T-cell (primary cell): Measurements from ENCODE around the gene SYNJ1. TPM values are rescaled to one million over a fixed set of nuclear protein-coding genes. Genes with fewer than 3 reads are reported as not detected.
A peak's percentile ranks its signal among the peaks of the same experiment; 100 is the strongest.
"Not testable (repeated sequence)": the region's sequence is repeated elsewhere in the genome, so short reads cannot be mapped to it uniquely, and the experiment has no call there.

ENCODE experiments used
- ATAC-seq, 4 experiments: fragments of 200-7000 bp in 3 of 4; fragments of 150-1000 bp in 1 of 4; cut with Tn5 transposase; replicated peaks in 1 of 4; 1 replicate in 3 of 4; 2 replicates in 1 of 4; pipeline ENCODE4 v1.10.0; 2021; ENCODE audit warnings: moderate library complexity in 3 of 4, mild to moderate bottlenecking in 2 of 4, moderate number of reproducible peaks in 1 of 4
- CTCF ChIA-PET, 2 donors: fragments of 300-600 bp; sonication (Branson Sonifier 250); formaldehyde crosslinking; loops; one replicate each; lab custom pipeline; 2022; ENCODE audit warnings: antibody characterized with exemption in 2 of 2; lab: Charles Lee
- POLR2A ChIA-PET, 2 donors: fragments of 300-600 bp; sonication (Branson Sonifier 250); formaldehyde crosslinking; loops; one replicate each; lab custom pipeline; 2022; ENCODE audit warnings: antibody characterized with exemption in 2 of 2; lab: Charles Lee
- DNase-seq, 35 experiments: peaks; one replicate each; pipeline versions ENCODE4 v3.0.0 to v3.0.0-alpha.2; 2013 to 2023
- H3K27ac ChIP-seq: one replicate; pipeline ENCODE4 v1.5.1; 2013; ENCODE audit warnings: low read length
- H3K27me3 ChIP-seq, 2 experiments: replicated peaks in 1 of 2; 1 replicate in 1 of 2; 2 replicates in 1 of 2; pipeline versions ENCODE4 v1.6.1 to v1.7.0; 2013; ENCODE audit warnings: low read length in 1 of 2, mixed read lengths in 1 of 2; ENCODE audit not compliant: control insufficient read depth in 2 of 2, insufficient read depth in 2 of 2; ENCODE audit errors: extremely low read depth in 1 of 2
- H3K36me3 ChIP-seq, 2 donors: 1 replicate in 1 of 2; 2 replicates in 1 of 2; pipeline versions ENCODE4 v1.6.1 to v1.7.0; 2013; ENCODE audit warnings: low read length in 1 of 2; ENCODE audit not compliant: control insufficient read depth in 2 of 2, insufficient read depth in 1 of 2; ENCODE audit errors: extremely low read depth in 1 of 2
- H3K4me1 ChIP-seq, 2 experiments: 1 replicate in 1 of 2; 2 replicates in 1 of 2; pipeline versions ENCODE4 v1.6.1 to v1.7.0; 2013; ENCODE audit warnings: low read length in 2 of 2, mixed read lengths in 1 of 2; ENCODE audit not compliant: insufficient read depth in 2 of 2, control insufficient read depth in 1 of 2; ENCODE audit errors: extremely low read depth in 1 of 2
- H3K4me3 ChIP-seq, 2 donors: 1 replicate in 1 of 2; 2 replicates in 1 of 2; pipeline versions ENCODE4 v1.5.1 to v1.7.0; 2013; ENCODE audit warnings: mild to moderate bottlenecking in 2 of 2, low read length in 1 of 2, moderate library complexity in 1 of 2; ENCODE audit not compliant: control insufficient read depth in 1 of 2; ENCODE audit errors: extremely low read depth in 1 of 2
- H3K9me3 ChIP-seq: 2 replicates; pipeline ENCODE4 v1.7.0; 2013
- H3K27ac Mint-ChIP-seq, 2 donors: one replicate each; pipeline ENCODE4 v1.8.0; 2020 to 2021; ENCODE audit warnings: mild to moderate bottlenecking in 2 of 2, mixed read lengths in 2 of 2
- H3K27me3 Mint-ChIP-seq, 2 donors: one replicate each; pipeline ENCODE4 v1.8.0; 2021 to 2022; ENCODE audit warnings: mixed read lengths in 2 of 2
- H3K36me3 Mint-ChIP-seq: one replicate; pipeline ENCODE4 v1.8.0; 2021; ENCODE audit warnings: mixed read lengths
- H3K4me1 Mint-ChIP-seq, 3 donors: one replicate each; pipeline ENCODE4 v1.8.0; 2020 to 2022; ENCODE audit warnings: mixed read lengths in 3 of 3, mild to moderate bottlenecking in 1 of 3
- H3K4me3 Mint-ChIP-seq, 3 donors: one replicate each; pipeline ENCODE4 v1.8.0; 2020 to 2022; ENCODE audit warnings: mild to moderate bottlenecking in 3 of 3, mixed read lengths in 3 of 3, moderate library complexity in 3 of 3
- H3K9me3 Mint-ChIP-seq, 3 donors: one replicate each; pipeline ENCODE4 v1.8.0; 2020 to 2022; ENCODE audit warnings: mixed read lengths in 3 of 3
- WGBS: methylation state at CpG from one replicate; pipeline ENCODE4 v1.1.5; 2013; ENCODE audit warnings: missing lambda C conversion rate; ENCODE audit not compliant: insufficient coverage; 5-methylcytosine and 5-hydroxymethylcytosine counted together
- total RNA-seq, 35 experiments: library from RNA in 6 of 35; stranded (reverse) in 6 of 35; fragments of 120-200 nt in 1 of 35; gene quantifications; one replicate each; pipeline versions ENCODE4 v1.2.1 to v1.2.4 and lab custom pipeline; 2013 to 2026

The SYNJ1 gene
- total RNA-seq, 5 donors from 2014 or later (not counting 1 experiment from before 2014, with no cell fraction given): 15.2 to 24.0 (median 20.3) TPM

- peaks cover 4 to 66% of the 10 kb centered on the region in 2 donors for H3K36me3 ChIP-seq
- no peak overlapping the region for H3K4me3 Mint-ChIP-seq
- no peaks in the 10 kb centered on the region for H3K27me3 Mint-ChIP-seq
- peak overlapping the region; percentile 8 to 16 for H3K27ac Mint-ChIP-seq
- H3K9me3 Mint-ChIP-seq: no peaks in the 10 kb centered on the region
- H3K4me1 Mint-ChIP-seq: peaks cover 4 to 6% (median 5%) of the 10 kb centered on the region in 3 donors
- H3K27ac ChIP-seq: no peak overlapping the region
- ChIA-PET POLR2A (interaction anchor here (0.6 to 1.6 kb wide), 3 partner anchors 10 to 32 kb away, joined by 4 to 6 read pairs (median 4); partner anchors contain the start of gene PAXBP1 (in 1 of the 2)), CTCF (interaction anchor here (0.5 to 0.6 kb wide), 2 partner anchors 434 to 441 kb away, joined by 4 to 6 read pairs; no protein-coding TSS in a partner anchor)
- no peaks in the 10 kb centered on the region for H3K27me3 ChIP-seq
- no peaks in the 10 kb centered on the region for H3K9me3 ChIP-seq
- no peaks in the 10 kb centered on the region for H3K4me1 ChIP-seq
- ATAC-seq (no peak), DNase-seq (no peak)
- no CpG with 5 or more reads among the region's 6 CpGs for WGBS
- H3K36me3 Mint-ChIP-seq: peaks cover 58% of the 10 kb centered on the region
- H3K4me3 ChIP-seq: no peak overlapping the region
Measured at GRCh38 chr21:32753818-32754585, 26.2 kb upstream of the SYNJ1 start.

GRCh38 chr21:32750405-32750804 lies 22.6 kb upstream of the SYNJ1 start:
- Mint-ChIP-seq H3K27me3 (no peaks in the 10 kb centered on the region), H3K4me3 (no peak overlapping the region), H3K36me3 (peaks cover 81% of the 10 kb centered on the region), H3K27ac (no peak overlapping the region), H3K9me3 (no peaks in the 10 kb centered on the region), H3K4me1 (peaks cover 17 to 27% (median 17%) of the 10 kb centered on the region in 3 donors)
- DNase-seq: no peak
- ChIA-PET CTCF (interaction anchor here in 1 of 2 donors (0.5 kb wide), 1 partner anchor 150 kb away, joined by 4 read pairs; no protein-coding TSS in a partner anchor), POLR2A (no interaction called here)
- Histone ChIP-seq H3K4me3 (no peak overlapping the region), H3K27ac (no peak overlapping the region), H3K4me1 (peaks cover 6 to 8% of the 10 kb centered on the region in 2 experiments), H3K27me3 (no peaks in the 10 kb centered on the region), H3K36me3 (peaks cover 3 to 79% of the 10 kb centered on the region in 2 donors), H3K9me3 (no peaks in the 10 kb centered on the region)
- ATAC-seq: no peak

- no peak overlapping the region for H3K27ac ChIP-seq
- ChIA-PET POLR2A (no interaction called here), CTCF (no interaction called here)
- H3K36me3 ChIP-seq: peaks cover 4 to 80% of the 10 kb centered on the region in 2 donors
- Mint-ChIP-seq H3K27ac (no peak overlapping the region), H3K9me3 (no peaks in the 10 kb centered on the region), H3K4me3 (no peak overlapping the region), H3K27me3 (no peaks in the 10 kb centered on the region), H3K4me1 (peaks cover 17 to 27% (median 17%) of the 10 kb centered on the region in 3 donors), H3K36me3 (peaks cover 81% of the 10 kb centered on the region)
- no peaks in the 10 kb centered on the region for H3K9me3 ChIP-seq
- ATAC-seq (no peak), DNase-seq (no peak)
- H3K4me3 ChIP-seq: no peak overlapping the region
- H3K27me3 ChIP-seq: no peaks in the 10 kb centered on the region
- H3K4me1 ChIP-seq: peaks cover 6 to 8% of the 10 kb centered on the region in 2 experiments
Measured at GRCh38 chr21:32749662-32750061, 21.8 kb upstream of the SYNJ1 start.

- H3K36me3 ChIP-seq: peaks cover 4 to 81% of the 10 kb centered on the region in 2 donors
- H3K9me3 ChIP-seq: no peaks in the 10 kb centered on the region
- peaks cover 80% of the 10 kb centered on the region for H3K36me3 Mint-ChIP-seq
- ChIA-PET CTCF (no interaction called here), POLR2A (interaction anchor here in 1 of 2 donors (0.6 kb wide), 1 partner anchor 117 kb away, joined by 6 read pairs; no protein-coding TSS in a partner anchor)
- no peaks in the 10 kb centered on the region for H3K27me3 Mint-ChIP-seq
- H3K4me3 Mint-ChIP-seq: no peak overlapping the region
- H3K27ac ChIP-seq: no peak overlapping the region
- no peak for DNase-seq
- H3K4me1 Mint-ChIP-seq: peaks cover 17 to 27% (median 17%) of the 10 kb centered on the region in 3 donors
- no peaks in the 10 kb centered on the region for H3K27me3 ChIP-seq
- ATAC-seq: no peak
- peaks cover 6 to 8% of the 10 kb centered on the region in 2 experiments for H3K4me1 ChIP-seq
- no peaks in the 10 kb centered on the region for H3K9me3 Mint-ChIP-seq
- WGBS: no CpG with 5 or more reads among the region's 5 CpGs
- no peak overlapping the region for H3K4me3 ChIP-seq
- H3K27ac Mint-ChIP-seq: no peak overlapping the region
Measured at GRCh38 chr21:32748529-32748928, 20.7 kb upstream of the SYNJ1 start.

GRCh38 chr21:32747396-32747795 lies 19.6 kb upstream of the SYNJ1 start:
- Histone ChIP-seq H3K36me3 (peaks cover 4 to 89% of the 10 kb centered on the region in 2 donors), H3K4me1 (peaks cover 6 to 8% of the 10 kb centered on the region in 2 experiments), H3K27me3 (no peaks in the 10 kb centered on the region), H3K9me3 (no peaks in the 10 kb centered on the region), H3K27ac (no peak overlapping the region), H3K4me3 (no peak overlapping the region)
- Mint-ChIP-seq H3K36me3 (peaks cover 86% of the 10 kb centered on the region), H3K9me3 (no peaks in the 10 kb centered on the region), H3K4me1 (peaks cover 17 to 27% (median 17%) of the 10 kb centered on the region in 3 donors), H3K27ac (peak overlapping the region; percentile 25 to 78), H3K4me3 (no peak overlapping the region), H3K27me3 (no peaks in the 10 kb centered on the region)
- ChIA-PET CTCF (interaction anchor here (0.6 to 0.8 kb wide), 5 partner anchors 23 to 973 kb away, joined by 3 to 4 read pairs (median 3); partner anchors contain the start of gene PAXBP1 (in 1 of the 2)), POLR2A (interaction anchor here in 1 of 2 donors (0.7 kb wide), 1 partner anchor 302 kb away, joined by 3 read pairs; no protein-coding TSS in a partner anchor)
- DNase-seq: no peak
- no CpG with 5 or more reads among the region's 1 CpG for WGBS
- peak in 2 of 4 experiments; percentile 24 to 48 for ATAC-seq

- H3K4me3 ChIP-seq, H3K27ac Mint-ChIP-seq, H3K27me3 Mint-ChIP-seq, H3K4me3 Mint-ChIP-seq, DNase-seq, H3K27ac ChIP-seq, H3K27me3 ChIP-seq, H3K9me3 Mint-ChIP-seq, ATAC-seq, H3K9me3 ChIP-seq, H3K4me1 ChIP-seq: not testable (repeated sequence)
- no CpG with 5 or more reads among the region's 3 CpGs for WGBS
- peaks cover 4 to 89% of the 10 kb centered on the region in 2 donors for H3K36me3 ChIP-seq
- Mint-ChIP-seq H3K4me1 (peaks cover 17 to 27% (median 17%) of the 10 kb centered on the region in 3 donors), H3K36me3 (peaks cover 84% of the 10 kb centered on the region)
- POLR2A ChIA-PET: interaction anchor here in 1 of 2 donors (0.6 kb wide), 1 partner anchor 38 kb away, joined by 4 read pairs; no protein-coding TSS in a partner anchor
- CTCF ChIA-PET: interaction anchor here in 1 of 2 donors (0.8 kb wide), 1 partner anchor 24 kb away, joined by 3 read pairs; no protein-coding TSS in a partner anchor
Measured at GRCh38 chr21:32746711-32747110, 18.9 kb upstream of the SYNJ1 start.
